H1 (cell line): Measurements from ENCODE around the gene NUBP2.

Experiments used
- EZH2 ChIP-seq: fragments of 200-600 bp; sonication (generic); IDR thresholded peaks from 2 replicates; pipeline ENCODE4 v1.7.1; 2012; ENCODE audit warnings: low read depth, mild to moderate bottlenecking, moderate library complexity, low read length, inconsistent platforms; ENCODE audit not compliant: severe bottlenecking
- POLR2A ChIP-seq, 2 experiments: IDR thresholded peaks; 1 replicate in 1 of 2; 2 replicates in 1 of 2; pipeline ENCODE4 v1.6.1; 2011; ENCODE audit warnings: low read depth in 2 of 2, low read length in 2 of 2, mild to moderate bottlenecking in 2 of 2; ENCODE audit errors: control extremely low read depth in 1 of 2
- RAD21 ChIP-seq, 2 experiments: IDR thresholded peaks in 1 of 2; conservative IDR thresholded peaks in 1 of 2; 2 replicates each; pipeline ENCODE4 v1.6.1; 2011; ENCODE audit warnings: low read depth in 2 of 2, low read length in 2 of 2, improper control_type of control experiment in 1 of 2, inconsistent platforms in 1 of 2, mild to moderate bottlenecking in 1 of 2, moderate library complexity in 1 of 2
- TF ChIP-seq, protein P1 (sequence below): IDR thresholded peaks from 2 replicates; pipeline ENCODE4 v1.6.1; 2011; ENCODE audit warnings: low read length, improper control_type of control experiment
- TF ChIP-seq, protein P2 (sequence below), 3 experiments: IDR thresholded peaks; 1 replicate in 2 of 3; 2 replicates in 1 of 3; pipeline versions ENCODE4 v1.5.1 to v1.6.1; 2011; ENCODE audit warnings: low read length in 3 of 3, mild to moderate bottlenecking in 3 of 3, inconsistent platforms in 2 of 3, low read depth in 1 of 3, moderate library complexity in 1 of 3; ENCODE audit not compliant: insufficient read depth in 1 of 3; ENCODE audit errors: control extremely low read depth in 1 of 3

DNA sequence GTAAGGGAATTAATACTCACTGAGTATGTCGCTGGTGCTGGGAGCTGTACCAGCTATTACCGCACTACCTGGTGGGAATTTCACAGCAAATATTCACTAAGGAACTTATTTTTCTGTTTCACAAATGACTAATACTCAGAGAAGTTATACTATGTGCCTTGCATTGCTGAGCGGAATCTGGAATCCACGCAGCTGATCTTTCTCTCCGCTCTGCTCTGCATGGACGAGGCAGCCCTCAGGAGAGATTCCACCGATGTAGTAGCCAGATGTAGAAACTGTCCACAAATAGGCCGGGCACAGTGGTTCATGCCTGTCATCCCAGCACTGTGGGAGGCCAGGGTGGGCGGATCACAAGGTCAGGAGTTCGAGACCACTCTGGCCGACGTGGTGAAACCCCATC is 28.6 kb upstream of the NUBP2 start:
- TF ChIP-seq, protein P1, sequence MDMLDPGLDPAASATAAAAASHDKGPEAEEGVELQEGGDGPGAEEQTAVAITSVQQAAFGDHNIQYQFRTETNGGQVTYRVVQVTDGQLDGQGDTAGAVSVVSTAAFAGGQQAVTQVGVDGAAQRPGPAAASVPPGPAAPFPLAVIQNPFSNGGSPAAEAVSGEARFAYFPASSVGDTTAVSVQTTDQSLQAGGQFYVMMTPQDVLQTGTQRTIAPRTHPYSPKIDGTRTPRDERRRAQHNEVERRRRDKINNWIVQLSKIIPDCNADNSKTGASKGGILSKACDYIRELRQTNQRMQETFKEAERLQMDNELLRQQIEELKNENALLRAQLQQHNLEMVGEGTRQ: no peak
- TF ChIP-seq RAD21 (IDR thresholded peaks at IDR 0.05 in 1 of 2, conservative IDR thresholded peaks at IDR 0.05 in 1 of 2; ENCODE audit: low read depth in 2 of 2, low read length in 2 of 2) (no peak), EZH2 (no peak), POLR2A (IDR thresholded peaks at IDR 0.05; ENCODE audit: control extremely low read depth in 1 of 2, low read depth in 2 of 2, low read length in 2 of 2) (no peak)
- TF ChIP-seq, protein P2, sequence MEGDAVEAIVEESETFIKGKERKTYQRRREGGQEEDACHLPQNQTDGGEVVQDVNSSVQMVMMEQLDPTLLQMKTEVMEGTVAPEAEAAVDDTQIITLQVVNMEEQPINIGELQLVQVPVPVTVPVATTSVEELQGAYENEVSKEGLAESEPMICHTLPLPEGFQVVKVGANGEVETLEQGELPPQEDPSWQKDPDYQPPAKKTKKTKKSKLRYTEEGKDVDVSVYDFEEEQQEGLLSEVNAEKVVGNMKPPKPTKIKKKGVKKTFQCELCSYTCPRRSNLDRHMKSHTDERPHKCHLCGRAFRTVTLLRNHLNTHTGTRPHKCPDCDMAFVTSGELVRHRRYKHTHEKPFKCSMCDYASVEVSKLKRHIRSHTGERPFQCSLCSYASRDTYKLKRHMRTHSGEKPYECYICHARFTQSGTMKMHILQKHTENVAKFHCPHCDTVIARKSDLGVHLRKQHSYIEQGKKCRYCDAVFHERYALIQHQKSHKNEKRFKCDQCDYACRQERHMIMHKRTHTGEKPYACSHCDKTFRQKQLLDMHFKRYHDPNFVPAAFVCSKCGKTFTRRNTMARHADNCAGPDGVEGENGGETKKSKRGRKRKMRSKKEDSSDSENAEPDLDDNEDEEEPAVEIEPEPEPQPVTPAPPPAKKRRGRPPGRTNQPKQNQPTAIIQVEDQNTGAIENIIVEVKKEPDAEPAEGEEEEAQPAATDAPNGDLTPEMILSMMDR (IDR thresholded peaks at IDR 0.05; ENCODE audit: control extremely low read depth in 1 of 3, insufficient read depth in 1 of 3, low read depth in 1 of 3, low read length in 3 of 3): no peak
